Skin of body (tissue), 2 donors: ENCODE results near the gene CCDC51. TPM values are rescaled to one million over a fixed set of nuclear protein-coding genes. Genes with fewer than 3 reads are reported as not detected.
"Not testable (repeated sequence)": the region's sequence is repeated elsewhere in the genome, so short reads cannot be mapped to it uniquely, and the experiment has no call there.

Experiments used
- DNase-seq: peaks from one replicate; lab custom pipeline; 2025; lab: John Stamatoyannopoulos, UW
- total RNA-seq: library from RNA; depleted of rRNA; stranded (reverse); fragments of >200 nt; gene quantifications from one replicate; pipeline ENCODE4 v1.2.3, GENCODE V29; 2014

Gene CCDC51
- total RNA-seq: 6.7 TPM

- DNase-seq: peak; percentile 96
These were observed at the start of gene CCDC51, which contains the start of gene TMA7 for GRCh38 chr3:48439820-48440589. Gene CCDC51 (minus strand): TSS chr3:48440119. CDS start chr3:48435128, 4,991 bp downstream. Gene TMA7 (plus strand): TSS chr3:48440257. CDS start chr3:48440297, 40 bp downstream.

GRCh38 chr3:48486952-48487351 lies 47.0 kb upstream of the CCDC51 start:
- no peak for DNase-seq

GRCh38 chr3:48482822-48483221 lies 42.9 kb upstream of the CCDC51 start:
- not testable (repeated sequence) for DNase-seq

GRCh38 chr3:48480891-48481290 lies 41.0 kb upstream of the CCDC51 start:
- DNase-seq: not testable (repeated sequence)

- DNase-seq: no peak
These were observed 39.0 kb upstream of the CCDC51 start for GRCh38 chr3:48478626-48479555.

DNA sequence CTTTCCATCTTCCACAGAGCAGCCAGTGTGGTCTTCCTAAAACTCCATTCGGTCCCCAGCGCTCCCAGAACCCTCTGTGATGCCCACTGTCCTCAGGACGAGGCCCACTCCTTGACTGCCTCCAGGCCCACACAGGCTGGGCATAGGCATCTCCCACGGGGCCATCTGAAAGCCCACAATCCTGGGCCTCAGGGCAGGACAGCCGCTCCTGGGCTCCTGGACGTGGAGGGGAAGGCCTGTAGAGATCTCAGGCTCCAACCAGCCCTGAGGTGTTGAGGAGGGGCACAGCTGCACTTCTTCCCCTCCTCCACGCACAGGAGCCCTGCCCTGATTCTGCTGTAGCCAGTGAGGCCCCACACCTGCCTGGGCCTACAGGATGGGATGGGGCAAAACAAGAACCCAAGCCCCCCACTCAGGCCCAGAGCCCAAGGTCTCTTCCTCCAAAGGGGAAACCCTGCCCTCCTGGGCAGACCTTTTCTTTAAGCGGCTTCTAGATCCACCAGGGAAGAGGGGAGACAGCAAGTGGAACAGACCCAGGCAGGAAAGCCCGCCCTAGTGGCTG lies 38.1 kb upstream of the CCDC51 start:
- no peak for DNase-seq

- no peak for DNase-seq
These were observed 36.6 kb upstream of the CCDC51 start for GRCh38 chr3:48476426-48477053.

GRCh38 chr3:48475188-48475587 lies 35.3 kb upstream of the CCDC51 start:
- DNase-seq: no peak

DNA sequence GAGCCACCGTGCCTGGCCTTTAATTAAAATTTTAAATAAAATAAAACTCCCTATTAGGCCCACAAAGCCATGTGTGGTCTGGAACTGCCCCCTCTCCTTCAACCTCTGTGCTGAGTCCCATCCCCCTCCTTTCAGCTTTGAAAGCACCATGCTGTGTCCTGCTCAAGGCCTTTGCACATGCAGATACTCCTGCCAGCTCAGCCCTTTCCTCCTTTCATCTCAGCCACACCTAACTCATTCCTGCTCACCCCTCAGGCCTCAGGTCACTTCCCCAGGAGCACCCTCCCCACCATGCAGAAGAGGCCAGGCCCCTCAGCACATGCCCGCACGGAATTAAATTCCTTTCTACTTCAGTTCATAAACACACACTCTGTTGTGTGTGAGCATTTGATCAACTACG lies 34.7 kb upstream of the CCDC51 start:
- DNase-seq: no peak

DNA sequence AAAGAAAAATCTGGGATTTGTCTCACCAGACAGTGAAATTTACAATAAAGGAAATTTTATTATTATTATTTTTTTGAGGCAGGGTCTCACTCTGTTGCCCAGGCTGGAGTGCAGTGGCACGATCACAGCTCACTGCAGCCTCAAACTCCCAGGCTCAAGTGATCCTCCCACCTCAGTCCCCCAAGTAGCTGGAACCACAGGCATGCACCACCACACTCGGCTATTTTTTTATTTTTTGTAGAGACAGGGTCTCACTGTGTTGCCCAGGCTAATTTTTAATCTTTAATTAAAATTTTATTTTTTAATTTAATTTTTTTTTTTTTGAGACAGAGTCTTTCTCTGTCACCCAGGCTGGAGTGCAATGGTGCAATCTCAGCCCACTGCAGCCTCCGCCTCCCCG lies 34.1 kb upstream of the CCDC51 start:
- not testable (repeated sequence) for DNase-seq

DNA sequence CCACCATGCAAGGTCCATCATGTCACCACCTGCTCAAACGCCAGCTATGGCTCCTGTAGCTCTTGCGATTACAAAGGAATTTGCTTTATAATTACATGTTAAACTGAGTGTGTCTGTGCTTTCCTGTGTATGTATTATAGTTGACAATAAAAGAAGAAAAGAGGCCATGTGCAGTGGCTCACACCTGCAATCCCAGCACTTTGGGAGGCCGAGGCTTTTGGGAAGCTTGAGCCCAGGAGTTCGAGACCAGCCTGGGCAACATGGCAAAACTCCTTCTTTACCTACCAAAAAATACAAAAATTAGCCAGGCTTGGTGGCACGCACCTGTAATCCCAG lies 33.7 kb upstream of the CCDC51 start:
- peak; percentile 47 for DNase-seq

DNA sequence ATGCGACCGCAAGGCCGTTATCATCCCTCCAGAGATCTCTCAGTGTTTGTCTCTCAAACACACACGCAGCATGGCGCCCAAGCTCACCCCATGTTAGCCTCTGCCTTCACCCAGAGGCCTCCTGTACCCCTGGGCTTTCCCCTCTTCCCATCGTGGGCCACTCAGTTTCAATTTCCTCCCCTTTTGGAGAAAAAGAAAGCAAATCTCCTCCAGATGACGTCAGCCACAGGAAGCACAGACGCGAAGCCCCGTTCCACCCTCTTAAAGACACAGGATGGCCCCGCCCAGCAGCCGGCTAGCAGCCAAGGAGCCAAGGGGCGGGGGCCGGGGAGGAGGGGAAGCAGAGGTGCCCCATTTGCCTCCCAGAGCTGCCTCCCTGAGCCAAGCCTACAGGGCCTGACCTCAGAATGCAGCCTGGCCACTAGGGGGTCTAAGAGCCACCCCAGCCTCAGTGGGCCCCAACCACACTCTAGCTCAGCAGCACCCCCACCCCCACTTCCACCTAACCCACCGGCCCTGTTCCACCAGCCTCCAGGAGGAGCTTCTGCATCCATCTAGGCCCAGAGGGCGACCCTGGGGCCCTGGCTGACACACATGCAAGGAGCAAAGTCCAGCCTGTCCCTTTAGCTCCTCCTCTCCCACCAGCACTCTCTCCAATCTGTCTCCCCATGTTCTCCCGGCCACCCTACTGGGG lies 33.2 kb upstream of the CCDC51 start:
- DNase-seq: peak; percentile 90

GRCh38 chr3:48472673-48472922 lies 32.7 kb upstream of the CCDC51 start:
- peak; percentile 79 for DNase-seq

GRCh38 chr3:48470286-48470685 lies 30.4 kb upstream of the CCDC51 start:
- DNase-seq: no peak

- no peak for DNase-seq
These were observed 29.4 kb upstream of the CCDC51 start for GRCh38 chr3:48469046-48469915.

GRCh38 chr3:48468329-48468731 lies 28.4 kb upstream of the CCDC51 start:
- DNase-seq: no peak

DNA sequence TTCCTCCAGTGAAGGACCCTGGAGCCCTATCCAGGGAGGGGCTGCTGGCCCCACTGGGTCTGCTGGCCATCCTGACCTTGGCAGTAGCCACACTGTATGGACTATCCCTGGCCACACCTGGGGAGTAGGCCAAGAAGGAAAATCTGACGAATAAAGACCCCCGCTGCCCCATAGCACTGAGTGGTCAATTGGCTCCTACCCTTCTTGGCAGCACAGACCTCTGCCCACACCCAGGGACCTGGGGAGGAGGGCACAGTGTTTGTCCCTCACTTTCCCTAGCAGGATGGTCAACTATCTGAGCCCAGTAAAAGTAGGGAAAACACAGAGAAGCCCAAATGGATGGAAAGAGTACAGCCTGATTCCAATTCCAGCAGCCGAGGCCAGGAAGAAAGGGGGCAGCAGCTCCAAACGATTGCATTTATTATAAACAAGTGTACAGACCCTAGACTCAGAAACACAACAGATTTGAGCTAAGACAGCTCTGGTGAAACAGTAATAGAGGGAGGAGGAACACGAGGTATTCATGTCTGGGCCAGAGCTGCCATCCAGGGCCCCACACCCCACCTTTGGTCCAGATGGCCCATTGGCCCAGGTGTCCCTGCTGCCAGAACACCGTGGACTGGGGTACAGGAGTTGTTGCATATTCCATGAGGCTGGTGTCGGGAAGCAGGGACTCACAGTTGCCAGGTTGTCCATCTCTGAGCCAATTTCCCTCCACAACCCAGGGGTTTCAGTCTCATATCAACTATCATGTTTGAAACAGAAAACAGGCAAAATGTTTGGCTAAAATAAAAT lies 27.8 kb upstream of the CCDC51 start:
- DNase-seq: no peak

DNA sequence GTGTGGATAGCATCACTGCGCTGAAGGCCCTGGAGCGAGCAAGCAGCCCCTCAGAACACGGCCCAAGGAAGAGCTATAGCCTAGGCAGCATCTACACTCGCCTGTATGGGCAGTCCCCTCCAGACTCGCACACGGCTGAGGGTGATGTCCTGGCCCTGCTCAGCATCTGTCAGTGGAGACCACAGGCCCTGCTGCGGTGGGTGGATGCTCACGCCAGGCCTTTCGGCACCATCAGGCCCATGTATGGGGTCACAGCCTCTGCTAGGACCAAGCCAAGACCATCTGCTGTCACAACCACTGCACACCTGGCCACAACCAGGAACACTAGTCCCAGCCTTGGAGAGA lies 27.2 kb upstream of the CCDC51 start:
- no peak for DNase-seq

GRCh38 chr3:48466386-48467109 lies 26.6 kb upstream of the CCDC51 start:
- DNase-seq: no peak
